ENCODE results near the gene KRTAP10-3. TPM values are rescaled to one million over a fixed set of nuclear protein-coding genes. Genes with fewer than 3 reads are reported as not detected.

KRTAP10-3 gene
- polyA plus RNA-seq, 2 of the 4 experiments (the other 2 are of a cell fraction): not detected

DNA sequence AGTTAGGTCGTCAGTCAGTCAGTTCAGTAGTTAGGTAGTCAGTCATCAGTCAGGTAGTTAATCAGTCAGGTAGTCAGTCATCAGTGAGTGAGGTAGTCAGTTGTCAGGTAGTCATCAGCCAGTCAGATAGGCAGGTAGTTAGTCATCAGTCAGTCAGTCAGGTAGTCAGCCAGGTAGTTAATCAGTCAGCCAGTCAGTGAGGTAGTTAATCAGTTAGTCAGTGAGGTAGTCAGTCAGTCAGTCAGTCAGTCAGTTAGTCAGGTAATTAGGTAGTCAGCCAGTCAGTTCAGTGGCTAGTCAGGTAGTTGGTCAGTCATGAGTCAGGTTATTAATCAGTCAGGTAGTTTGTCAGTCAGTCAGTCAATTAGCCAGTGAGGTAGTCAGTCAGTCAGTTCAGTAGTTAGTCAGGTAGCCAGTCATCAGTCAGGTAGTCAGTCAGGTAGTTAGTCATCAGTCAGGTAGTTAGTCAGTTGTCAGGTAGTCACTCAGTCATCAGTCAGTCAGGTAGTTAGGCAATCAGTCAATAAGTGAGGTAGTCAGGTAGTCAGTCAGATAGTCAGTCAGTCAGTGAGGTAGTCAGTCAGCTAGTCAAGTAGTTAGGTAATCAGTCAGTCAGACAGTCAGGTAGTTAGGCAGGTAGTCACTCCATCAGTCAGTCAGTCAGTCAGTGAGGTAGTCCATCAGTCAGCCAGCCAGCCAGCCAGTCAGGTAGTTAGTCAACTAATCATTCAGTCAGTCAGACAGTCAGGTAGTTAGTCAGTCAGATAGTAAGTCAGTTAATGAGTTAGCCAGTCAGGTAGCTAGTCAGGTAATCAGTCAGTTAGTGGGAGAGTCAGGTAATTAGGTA is 34.8 kb downstream of the KRTAP10-3 start:
- TF ChIP-seq HOXB13 (CRISPR knock-in tag; IDR thresholded peaks at IDR 0.05; ENCODE audit: low read depth) (no peak), POLR2A (IDR thresholded peaks at IDR 0.05; ENCODE audit: low read length) (no peak), KDM1A (IDR thresholded peaks at IDR 0.05; ENCODE audit: low read depth) (no peak), CHD2 (IDR thresholded peaks at IDR 0.05; ENCODE audit: low read length, partially characterized antibody) (no peak), PHF8 (IDR thresholded peaks at IDR 0.05; ENCODE audit: borderline replicate concordance, low read depth) (no peak), POLR2AphosphoS2 (conservative IDR thresholded peaks at IDR 0.05; ENCODE audit: low read length) (no peak), ZSCAN20 (CRISPR knock-in tag; IDR thresholded peaks at IDR 0.05) (no peak), NR3C1 (IDR thresholded peaks at IDR 0.05) (no peak), FOSB (CRISPR knock-in tag; IDR thresholded peaks at IDR 0.05) (no peak), ZC3H11A (IDR thresholded peaks at IDR 0.05) (no peak), MAFK (IDR thresholded peaks at IDR 0.05; ENCODE audit: partially characterized antibody) (no peak)
- TF ChIP-seq, protein P1, sequence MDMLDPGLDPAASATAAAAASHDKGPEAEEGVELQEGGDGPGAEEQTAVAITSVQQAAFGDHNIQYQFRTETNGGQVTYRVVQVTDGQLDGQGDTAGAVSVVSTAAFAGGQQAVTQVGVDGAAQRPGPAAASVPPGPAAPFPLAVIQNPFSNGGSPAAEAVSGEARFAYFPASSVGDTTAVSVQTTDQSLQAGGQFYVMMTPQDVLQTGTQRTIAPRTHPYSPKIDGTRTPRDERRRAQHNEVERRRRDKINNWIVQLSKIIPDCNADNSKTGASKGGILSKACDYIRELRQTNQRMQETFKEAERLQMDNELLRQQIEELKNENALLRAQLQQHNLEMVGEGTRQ (IDR thresholded peaks at IDR 0.05): no peak
- Histone ChIP-seq H3K9me3 (no peaks in the 10 kb centered on the region), H3K4me3 (no peak overlapping the region), H3K27ac (no peak overlapping the region), H3K4me1 (no peaks in the 10 kb centered on the region), H3K4me2 (no peak overlapping the region)
- POLR2A ChIA-PET: no interaction called here
- DNase-seq (ENCODE audit: low read depth in 1 of 2, low spot score in 1 of 2) (no peak), FAIRE-seq (no peak), ATAC-seq (no peak)
- CTCF ChIA-PET: interaction anchor here (2.2 kb wide), 1 partner anchor 13 kb away, joined by 5 read pairs; no protein-coding TSS in a partner anchor
- 0% methylated on average over 1 of the region's 1 CpG for WGBS (ENCODE audit: missing lambda C conversion rate)

DNA sequence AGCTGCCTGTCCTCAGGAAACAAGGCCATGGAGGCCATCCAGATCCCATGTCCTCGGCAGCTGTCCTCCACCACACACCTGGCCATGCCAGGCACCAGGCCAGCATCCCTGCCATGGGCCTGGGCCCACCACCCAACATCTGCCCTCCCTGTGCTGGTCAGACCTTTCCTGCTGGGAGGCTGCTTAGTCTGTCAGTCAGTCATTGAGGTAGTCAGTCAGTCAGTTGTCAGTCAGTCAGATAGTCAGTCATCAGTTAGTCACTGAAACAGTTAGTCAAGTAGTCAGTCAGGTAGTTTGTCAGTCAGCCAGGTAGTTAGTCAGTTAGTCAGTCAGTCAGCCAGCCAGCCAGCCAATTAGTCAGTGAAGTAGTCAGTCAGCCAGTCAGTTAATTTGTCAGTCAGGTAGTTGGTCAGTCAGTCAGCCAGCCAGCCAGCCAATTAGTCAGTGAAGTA is 35.8 kb downstream of the KRTAP10-3 start:
- Histone ChIP-seq H3K4me2 (no peak overlapping the region), H3K9me3 (no peaks in the 10 kb centered on the region), H3K4me3 (no peak overlapping the region), H3K4me1 (no peaks in the 10 kb centered on the region), H3K27ac (no peak overlapping the region)
- FAIRE-seq (no peak), DNase-seq (ENCODE audit: low read depth in 1 of 2, low spot score in 1 of 2) (no peak), ATAC-seq (no peak)
- WGBS (ENCODE audit: missing lambda C conversion rate): no CpG with 5 or more reads among the region's 1 CpG
- TF ChIP-seq POLR2AphosphoS2 (conservative IDR thresholded peaks at IDR 0.05; ENCODE audit: low read length): no peak
- TF ChIP-seq, protein P1 (IDR thresholded peaks at IDR 0.05): no peak
- no peak for TF ChIP-seq RAD21 (conservative IDR thresholded peaks at IDR 0.05 in 1 of 2, IDR thresholded peaks at IDR 0.05 in 1 of 2)
- no peak for TF ChIP-seq JUN (IDR thresholded peaks at IDR 0.05)
- CTCF ChIA-PET: interaction anchor here (1.7 kb wide), 1 partner anchor 12 kb away, joined by 4 read pairs; no protein-coding TSS in a partner anchor
- POLR2A ChIA-PET: no interaction called here

DNA sequence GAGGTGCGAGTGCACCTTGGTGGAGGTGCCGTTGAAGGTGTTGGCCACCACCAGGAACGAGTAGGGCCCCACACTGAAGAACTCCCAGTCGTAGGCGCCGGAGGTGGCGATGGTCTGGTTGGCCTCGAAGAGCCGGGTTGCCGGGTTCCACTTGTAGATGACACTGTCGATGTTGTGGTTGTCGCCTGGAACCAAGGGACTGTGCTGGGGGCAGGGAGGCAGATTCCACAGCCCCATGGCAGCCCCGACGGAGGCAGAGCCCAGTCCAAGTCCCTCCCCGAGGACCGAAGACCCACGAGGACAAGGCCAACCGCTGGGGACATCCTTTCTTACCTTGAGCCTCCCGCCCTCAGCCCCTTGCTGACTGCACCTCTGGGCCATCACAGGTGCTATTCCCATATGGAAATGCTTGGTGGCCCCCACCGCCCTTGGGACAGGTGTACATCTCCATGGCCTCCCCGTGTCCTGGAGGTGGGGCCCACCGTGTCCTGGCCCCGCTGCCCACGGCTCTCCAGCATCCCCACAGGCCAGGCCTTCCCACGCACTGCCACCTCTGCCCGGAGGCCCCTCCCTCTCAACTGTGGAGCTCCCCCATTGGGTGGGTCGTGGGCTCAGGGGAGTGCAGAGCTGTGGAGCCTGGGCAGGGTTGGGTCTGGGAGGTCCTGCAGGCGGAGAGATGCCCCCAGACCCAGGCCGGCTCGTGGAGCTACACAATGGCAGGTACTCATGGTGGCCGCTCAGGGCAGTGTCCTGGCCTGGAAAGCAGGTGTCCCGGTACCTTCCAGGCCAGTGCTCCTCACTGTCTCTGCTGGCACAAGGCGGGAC is 36.5 kb downstream of the KRTAP10-3 start:
- ATAC-seq: peak; percentile 46 to 56; a peak in 4 of 6 replicates
- Histone ChIP-seq H3K4me1 (no peaks in the 10 kb centered on the region), H3K4me3 (no peak overlapping the region), H3K9me3 (no peaks in the 10 kb centered on the region), H3K4me2 (no peak overlapping the region), H3K27ac (no peak overlapping the region)
- TF ChIP-seq CHD4 (IDR thresholded peaks at IDR 0.05; ENCODE audit: borderline replicate concordance) (no peak), NR3C1 (IDR thresholded peaks at IDR 0.05) (no peak), ZNF302 (CRISPR knock-in tag; IDR thresholded peaks at IDR 0.05) (no peak), BHLHE40 (IDR thresholded peaks at IDR 0.05; ENCODE audit: low read depth, low read length) (no peak)
- POLR2A ChIA-PET: no interaction called here
- CTCF ChIA-PET: interaction anchor here (1.7 kb wide), 1 partner anchor 12 kb away, joined by 4 read pairs; no protein-coding TSS in a partner anchor
- WGBS (ENCODE audit: missing lambda C conversion rate): 77% methylated on average over 25 of the region's 33 CpGs
- no peak for DNase-seq (ENCODE audit: low read depth in 1 of 2, low spot score in 1 of 2)
- FAIRE-seq: no peak

All from A549 (cell line).